AG10803 (cell line): Measurements from ENCODE around the gene NOL4L.

Experiments used
- DNase-seq: peaks from one replicate; pipeline ENCODE4 v3.0.0; 2010; ENCODE audit warnings: low read depth
- H3K4me3 ChIP-seq: 2 replicates; pipeline ENCODE4 v1.5.1; 2011; ENCODE audit warnings: mild to moderate bottlenecking, low read length, control low read depth
- TF ChIP-seq, protein P1 (sequence below): conservative IDR thresholded peaks from 2 replicates; pipeline ENCODE4 v1.5.1; 2011; ENCODE audit warnings: mild to moderate bottlenecking, low read length, control low read depth, inconsistent platforms

NOL4L gene

DNA sequence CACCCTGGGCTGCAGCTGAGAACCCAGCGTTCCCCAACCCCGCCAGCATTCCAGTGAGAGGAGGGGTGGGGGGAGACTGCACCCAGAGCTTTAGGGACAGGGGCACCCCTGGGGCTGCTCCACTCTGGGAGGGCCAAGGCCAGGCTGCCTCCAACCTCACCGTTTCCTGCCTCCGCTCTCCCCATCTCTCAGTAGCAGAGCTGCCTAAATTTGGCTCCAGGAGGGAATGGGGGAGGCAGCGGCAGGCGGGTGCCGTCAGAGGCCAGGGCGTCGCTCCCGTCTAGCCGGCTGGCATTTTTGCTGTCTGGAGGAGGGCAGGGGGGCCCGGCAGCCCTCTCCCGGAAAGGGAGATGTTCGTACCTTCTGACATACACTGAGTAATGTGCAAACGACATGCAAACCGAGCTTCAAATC, 46.6 kb downstream of the NOL4L start:
- TF ChIP-seq, protein P1, sequence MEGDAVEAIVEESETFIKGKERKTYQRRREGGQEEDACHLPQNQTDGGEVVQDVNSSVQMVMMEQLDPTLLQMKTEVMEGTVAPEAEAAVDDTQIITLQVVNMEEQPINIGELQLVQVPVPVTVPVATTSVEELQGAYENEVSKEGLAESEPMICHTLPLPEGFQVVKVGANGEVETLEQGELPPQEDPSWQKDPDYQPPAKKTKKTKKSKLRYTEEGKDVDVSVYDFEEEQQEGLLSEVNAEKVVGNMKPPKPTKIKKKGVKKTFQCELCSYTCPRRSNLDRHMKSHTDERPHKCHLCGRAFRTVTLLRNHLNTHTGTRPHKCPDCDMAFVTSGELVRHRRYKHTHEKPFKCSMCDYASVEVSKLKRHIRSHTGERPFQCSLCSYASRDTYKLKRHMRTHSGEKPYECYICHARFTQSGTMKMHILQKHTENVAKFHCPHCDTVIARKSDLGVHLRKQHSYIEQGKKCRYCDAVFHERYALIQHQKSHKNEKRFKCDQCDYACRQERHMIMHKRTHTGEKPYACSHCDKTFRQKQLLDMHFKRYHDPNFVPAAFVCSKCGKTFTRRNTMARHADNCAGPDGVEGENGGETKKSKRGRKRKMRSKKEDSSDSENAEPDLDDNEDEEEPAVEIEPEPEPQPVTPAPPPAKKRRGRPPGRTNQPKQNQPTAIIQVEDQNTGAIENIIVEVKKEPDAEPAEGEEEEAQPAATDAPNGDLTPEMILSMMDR, result no peak
- H3K4me3 ChIP-seq, result no peak overlapping the region
- DNase-seq, result no peak

DNA sequence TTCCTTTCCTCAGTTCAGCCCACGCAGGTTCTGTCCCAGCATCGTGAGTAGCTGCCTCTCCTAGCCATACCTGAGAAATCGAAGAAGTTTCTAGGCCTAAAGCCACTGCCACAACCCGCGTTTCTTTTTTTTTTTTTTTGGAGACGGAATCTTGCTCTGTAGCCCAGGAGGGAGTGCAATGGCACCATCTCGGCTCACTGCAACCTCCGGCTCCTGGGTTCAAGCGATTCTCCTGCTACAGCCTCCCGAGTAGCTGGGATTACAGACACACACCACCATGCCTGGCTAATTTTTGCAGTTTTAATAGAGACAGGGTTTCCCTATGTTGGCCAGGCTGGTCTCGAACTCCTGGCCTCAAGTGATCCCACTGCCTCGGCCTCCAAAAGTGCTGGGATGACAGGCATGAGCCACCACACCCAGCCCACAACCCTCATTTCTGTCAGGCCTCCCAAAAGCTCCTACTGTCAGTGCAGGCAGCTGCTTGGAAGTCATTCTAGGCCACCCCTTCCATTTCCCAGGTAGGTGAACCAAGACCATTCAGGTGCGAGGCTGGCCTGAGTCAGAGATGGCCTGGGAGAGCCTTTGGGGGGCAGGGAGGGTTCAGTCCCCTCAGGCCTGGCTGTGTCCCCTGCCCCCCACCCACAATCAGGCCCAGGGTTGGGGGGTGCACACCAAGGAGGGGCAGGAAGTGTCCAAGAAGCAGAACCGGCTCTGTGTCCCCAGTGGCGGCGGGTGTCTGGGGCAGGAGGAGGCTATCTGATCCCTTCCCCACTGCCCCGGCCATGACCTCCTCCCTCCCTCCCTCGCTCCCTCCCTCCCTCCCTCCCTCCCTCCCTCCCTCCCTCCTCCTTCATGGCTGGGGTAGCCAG, 47.2 kb downstream of the NOL4L start:
- TF ChIP-seq, protein P1, result no peak
- no peak for DNase-seq
- H3K4me3 ChIP-seq, result no peak overlapping the region

DNA sequence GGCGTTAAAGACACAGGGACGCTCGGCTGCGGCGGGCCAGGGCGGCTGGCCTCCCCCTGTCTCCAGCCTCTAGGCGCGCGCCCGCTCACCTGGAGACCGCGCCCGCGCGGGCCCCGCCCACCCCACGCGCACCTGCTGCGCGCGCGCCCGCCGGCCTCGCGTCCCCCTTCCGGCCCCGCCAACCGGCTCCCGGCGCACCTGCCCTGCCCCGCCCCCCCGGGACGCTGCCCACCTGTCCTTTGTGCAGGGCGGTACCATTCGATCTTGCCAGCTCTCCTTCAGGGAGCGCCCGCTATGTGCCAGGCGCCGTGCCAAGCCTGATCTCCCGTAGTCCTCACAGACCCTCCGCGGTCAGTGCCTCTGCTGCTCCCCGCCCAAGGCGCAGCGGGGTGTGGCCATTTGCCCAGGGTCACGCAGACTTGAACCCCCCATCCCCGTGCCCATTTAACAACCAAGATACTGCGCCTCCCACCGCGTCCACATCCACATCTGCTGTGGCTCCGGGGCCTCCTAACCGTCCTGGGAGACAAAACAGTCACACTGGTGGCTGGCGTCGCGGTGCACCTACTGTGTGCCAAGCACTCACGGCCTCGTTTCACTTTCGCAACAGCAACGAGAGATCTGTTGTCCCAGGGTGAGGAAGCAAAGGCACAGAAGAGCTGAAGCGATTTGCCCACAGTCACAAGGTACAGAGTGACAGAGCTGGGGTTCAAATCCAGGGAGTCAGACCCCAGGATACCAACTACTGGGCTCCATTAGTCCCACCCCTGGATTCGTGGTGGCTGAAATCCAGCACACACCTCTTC, 48.1 kb downstream of the NOL4L start:
- peak overlapping the region; percentile 18; the same call in 1 of the 2 replicates for H3K4me3 ChIP-seq
- no peak for DNase-seq
- TF ChIP-seq, protein P1, result no peak

DNA sequence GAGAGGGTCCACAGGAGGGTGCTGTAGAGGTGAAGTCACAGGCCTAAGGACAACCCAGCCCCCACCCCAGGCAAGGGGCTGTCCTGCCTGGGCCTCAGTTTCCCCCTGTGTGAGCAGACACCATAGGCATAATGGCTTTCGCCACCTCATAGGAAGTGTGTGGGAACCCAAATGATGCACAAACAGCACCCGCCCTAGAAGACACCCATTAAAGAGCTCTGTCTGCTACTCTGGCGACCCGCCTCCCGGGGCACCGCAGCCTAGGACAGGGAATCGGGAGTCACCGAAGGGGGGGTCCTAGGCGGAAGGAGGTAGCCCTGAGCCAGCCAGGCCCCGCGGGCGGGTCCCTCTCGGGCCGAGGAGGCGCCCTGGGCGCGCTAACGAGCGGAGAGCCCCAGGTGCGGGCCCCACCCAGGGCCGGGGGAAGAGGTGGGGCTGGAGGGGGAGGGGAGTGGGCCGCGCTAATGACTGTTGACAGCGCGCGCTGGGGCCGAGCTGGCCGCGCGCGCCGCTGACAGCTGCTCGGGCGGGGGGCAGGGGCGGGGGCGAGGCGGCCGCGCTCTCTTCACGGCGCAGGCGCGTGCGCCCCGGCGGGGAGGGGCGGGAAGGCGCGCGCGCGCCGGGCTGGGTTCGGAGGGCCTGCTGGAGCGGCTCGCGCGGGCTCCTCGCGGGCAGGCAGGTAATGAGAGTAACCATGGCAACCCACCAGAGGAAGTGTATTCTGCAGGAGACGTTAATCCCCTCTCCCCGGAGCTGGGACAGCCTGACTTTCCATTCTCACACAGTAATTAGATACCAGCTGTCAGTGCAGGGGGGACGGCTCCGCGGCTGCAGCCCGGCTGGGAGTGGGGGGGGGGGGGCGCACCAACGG, 48.9 kb downstream of the NOL4L start:
- DNase-seq, result no peak
- TF ChIP-seq, protein P1, result no peak
- peak overlapping the region; percentile 45 for H3K4me3 ChIP-seq

DNA sequence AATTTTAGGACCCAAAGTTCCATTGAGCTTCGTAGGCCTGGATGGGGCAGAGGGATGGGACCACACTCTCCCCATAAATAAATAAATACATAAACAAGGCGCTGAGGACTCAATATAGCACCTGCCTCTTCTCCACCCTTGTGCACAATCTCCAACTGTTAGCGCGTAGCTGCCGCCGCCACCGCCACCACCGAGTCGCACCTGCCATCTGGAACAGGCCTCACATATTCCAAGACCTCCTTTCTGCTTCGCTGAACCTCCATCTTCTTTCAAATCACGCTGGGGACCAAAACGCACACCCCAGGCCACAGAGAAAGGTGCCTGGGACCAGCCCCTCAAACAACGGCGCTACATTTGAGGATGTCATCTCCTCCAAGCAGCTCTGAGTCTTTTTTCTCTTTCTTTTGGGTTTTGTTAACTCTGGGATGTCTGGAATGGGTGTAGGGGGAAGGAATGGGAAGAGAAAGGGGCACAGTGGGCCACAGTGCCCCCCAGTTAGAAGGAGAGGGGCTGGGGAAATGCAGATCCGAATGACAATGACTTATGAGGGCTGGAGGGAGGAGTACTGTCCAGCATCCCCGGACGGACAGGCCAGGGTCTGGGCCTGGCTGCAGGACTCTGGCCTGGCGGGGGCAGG, 49.7 kb downstream of the NOL4L start:
- H3K4me3 ChIP-seq, result no peak overlapping the region
- DNase-seq, result no peak
- TF ChIP-seq, protein P1, result no peak

DNA sequence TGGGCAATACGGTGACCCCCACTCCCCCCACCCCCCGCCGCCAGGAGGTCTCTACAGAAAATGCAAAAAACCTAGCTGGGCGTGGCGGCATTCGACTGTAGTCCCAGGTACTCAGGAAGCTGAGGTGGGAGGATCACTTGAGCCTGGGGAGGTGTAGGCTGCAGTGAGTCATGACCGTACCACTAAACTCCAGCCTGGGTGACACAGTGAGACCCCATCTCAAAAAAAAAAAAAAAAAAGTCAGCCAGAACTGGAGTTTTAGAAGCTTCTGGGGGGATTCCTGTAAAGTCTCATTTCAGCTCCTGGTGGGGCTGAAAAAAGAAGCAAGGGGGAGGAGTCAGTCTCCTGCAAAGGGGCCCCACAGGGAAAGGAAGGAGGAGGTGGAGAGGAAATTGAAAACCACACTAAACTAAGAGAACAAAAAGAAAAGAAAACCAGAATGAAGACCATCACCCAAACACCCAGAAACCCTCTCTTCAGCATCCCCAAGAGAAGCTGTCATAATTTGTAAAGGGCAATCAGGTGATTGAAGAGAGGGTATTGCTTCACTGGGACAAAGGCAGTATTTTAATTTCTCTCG, 50.4 kb downstream of the NOL4L start:
- no peak overlapping the region for H3K4me3 ChIP-seq
- TF ChIP-seq, protein P1, result no peak
- no peak for DNase-seq
